H9 (cell line): Measurements from ENCODE around the gene ELMOD3. TPM values are rescaled to one million over a fixed set of nuclear protein-coding genes. Genes with fewer than 3 reads are reported as not detected.

Experiments
- DNase-seq: peaks from one replicate; pipeline ENCODE4 v3.0.0-alpha.2; 2017
- H2AFZ ChIP-seq: one replicate; pipeline ENCODE4 v1.6.1; 2013; ENCODE audit warnings: mild to moderate bottlenecking, low read length, control low read depth, moderate library complexity
- H2AK5ac ChIP-seq: 2 replicates; pipeline ENCODE4 v1.6.1; 2013; ENCODE audit warnings: low read length, control low read depth, mixed read lengths; ENCODE audit not compliant: insufficient read length
- H2BK120ac ChIP-seq: one replicate; pipeline ENCODE4 v1.6.1; 2013; ENCODE audit warnings: low read depth, mild to moderate bottlenecking, low read length, control low read depth, inconsistent platforms; ENCODE audit not compliant: poor library complexity, severe bottlenecking
- H2BK12ac ChIP-seq: 2 replicates; pipeline ENCODE4 v1.6.1; 2013; ENCODE audit warnings: low read length, control low read depth, mixed read lengths, low read depth; ENCODE audit not compliant: insufficient read length
- H2BK15ac ChIP-seq: 2 replicates; pipeline ENCODE4 v1.6.1; 2013; ENCODE audit warnings: low read depth, low read length, control low read depth
- H2BK20ac ChIP-seq: one replicate; pipeline ENCODE4 v1.6.1; 2013; ENCODE audit warnings: low read depth, mild to moderate bottlenecking, low read length, control low read depth, inconsistent platforms; ENCODE audit not compliant: poor library complexity, severe bottlenecking
- H2BK5ac ChIP-seq: 2 replicates; pipeline ENCODE4 v1.6.1; 2013; ENCODE audit warnings: low read length, control low read depth, mixed read lengths; ENCODE audit not compliant: insufficient read length
- H3K14ac ChIP-seq: 2 replicates; pipeline ENCODE4 v1.6.1; 2013; ENCODE audit warnings: low read length, control low read depth; ENCODE audit not compliant: insufficient read depth
- H3K18ac ChIP-seq: 2 replicates; pipeline ENCODE4 v1.6.1; 2013; ENCODE audit warnings: low read depth, mild to moderate bottlenecking, mixed read lengths, low read length, control low read depth; ENCODE audit not compliant: insufficient read length
- H3K23ac ChIP-seq: 2 replicates; pipeline ENCODE4 v1.6.1; 2013; ENCODE audit warnings: low read length, control low read depth, mixed read lengths, low read depth; ENCODE audit not compliant: insufficient read length
- H3K23me2 ChIP-seq: 2 replicates; pipeline ENCODE4 v1.6.1; 2013; ENCODE audit warnings: low read depth, mild to moderate bottlenecking, mixed read lengths, low read length, control low read depth; ENCODE audit not compliant: insufficient read length, poor library complexity, severe bottlenecking
- H3K27ac ChIP-seq: 2 replicates; pipeline ENCODE4 v1.5.1; 2013; ENCODE audit warnings: low read length, control low read depth, mixed read lengths, low read depth; ENCODE audit not compliant: insufficient read length
- H3K27me3 ChIP-seq: 2 replicates; pipeline ENCODE4 v1.6.1; 2013; ENCODE audit warnings: low read length, control low read depth, inconsistent platforms; ENCODE audit not compliant: insufficient read depth
- H3K4ac ChIP-seq: 2 replicates; pipeline ENCODE4 v1.6.1; 2013; ENCODE audit warnings: low read depth, mild to moderate bottlenecking, control low read depth, inconsistent platforms, low read length, moderate library complexity
- H3K4me1 ChIP-seq: 2 replicates; pipeline ENCODE4 v1.6.1; 2013; ENCODE audit warnings: low read length, control low read depth, inconsistent platforms; ENCODE audit not compliant: insufficient read depth
- H3K4me2 ChIP-seq: 2 replicates; pipeline ENCODE4 v1.6.1; 2013; ENCODE audit warnings: low read length, control low read depth, mixed read lengths; ENCODE audit not compliant: insufficient read length, insufficient read depth
- H3K56ac ChIP-seq: 2 replicates; pipeline ENCODE4 v1.6.1; 2013; ENCODE audit warnings: low read depth, mild to moderate bottlenecking, mixed read lengths, low read length, control low read depth; ENCODE audit not compliant: insufficient read length
- H3K79me1 ChIP-seq: 2 replicates; pipeline ENCODE4 v1.6.1; 2013; ENCODE audit warnings: low read depth, mild to moderate bottlenecking, moderate library complexity, low read length, control low read depth, inconsistent platforms; ENCODE audit not compliant: insufficient read depth, poor library complexity, severe bottlenecking
- H3K79me2 ChIP-seq: 2 replicates; pipeline ENCODE4 v1.6.1; 2013; ENCODE audit warnings: low read length, control low read depth, inconsistent platforms; ENCODE audit not compliant: insufficient read depth
- H3K9ac ChIP-seq: 2 replicates; pipeline ENCODE4 v1.6.1; 2013; ENCODE audit warnings: low read length, control low read depth, mixed read lengths; ENCODE audit not compliant: insufficient read length; ENCODE audit errors: extremely low read depth
- H3K9me3 ChIP-seq: one replicate; pipeline ENCODE4 v1.6.1; 2013; ENCODE audit warnings: low read depth, low read length, inconsistent platforms; ENCODE audit not compliant: control insufficient read depth
- H3T11ph ChIP-seq: one replicate; pipeline ENCODE4 v1.6.1; 2013; ENCODE audit warnings: mild to moderate bottlenecking, low read length, control low read depth, inconsistent platforms
- H4K20me1 ChIP-seq: one replicate; pipeline ENCODE4 v1.6.1; 2013; ENCODE audit not compliant: control insufficient read depth, insufficient read length, insufficient read depth
- H4K5ac ChIP-seq: 2 replicates; pipeline ENCODE4 v1.6.1; 2013; ENCODE audit warnings: low read depth, mild to moderate bottlenecking, mixed read lengths, low read length, control low read depth; ENCODE audit not compliant: insufficient read length
- H4K8ac ChIP-seq: replicated peaks from 2 replicates; pipeline ENCODE4 v1.6.1; 2013; ENCODE audit warnings: low read length, control low read depth, mixed read lengths, low read depth; ENCODE audit not compliant: insufficient read length
- H4K91ac ChIP-seq: 2 replicates; pipeline ENCODE4 v1.6.1; 2013; ENCODE audit warnings: low read depth, mild to moderate bottlenecking, moderate library complexity, mixed read lengths, low read length, control low read depth; ENCODE audit not compliant: insufficient read length
- H3K27ac Mint-ChIP-seq, 3 experiments: 2 replicates in 2 of 3; 3 replicates in 1 of 3; pipeline ENCODE4 v1.8.0; 2020 to 2021; ENCODE audit warnings: mixed read lengths in 3 of 3, mild to moderate bottlenecking in 1 of 3, moderate library complexity in 1 of 3
- H3K27me3 Mint-ChIP-seq: 2 replicates; pipeline ENCODE4 v1.8.0; 2021; ENCODE audit warnings: low read depth, mild to moderate bottlenecking, moderate library complexity, mixed read lengths
- H3K36me3 Mint-ChIP-seq, 3 experiments: 2 replicates in 2 of 3; 3 replicates in 1 of 3; pipeline ENCODE4 v1.8.0; 2020 to 2021; ENCODE audit warnings: low read depth in 3 of 3, mixed read lengths in 3 of 3; ENCODE audit not compliant: insufficient read depth in 1 of 3
- H3K4me1 Mint-ChIP-seq, 2 experiments: 2 replicates each; pipeline ENCODE4 v1.8.0; 2020; ENCODE audit warnings: mixed read lengths in 2 of 2
- H3K4me3 Mint-ChIP-seq, 2 experiments: 2 replicates in 1 of 2; 3 replicates in 1 of 2; pipeline ENCODE4 v1.8.0; 2020 to 2021; ENCODE audit warnings: mild to moderate bottlenecking in 2 of 2, mixed read lengths in 2 of 2, moderate library complexity in 1 of 2
- H3K9me3 Mint-ChIP-seq, 2 experiments: 2 replicates in 1 of 2; 3 replicates in 1 of 2; pipeline ENCODE4 v1.8.0; 2020; ENCODE audit warnings: mild to moderate bottlenecking in 2 of 2, mixed read lengths in 2 of 2, moderate library complexity in 1 of 2
- CTCF ChIP-seq: fragments of 200-600 bp; sonication (generic); conservative IDR thresholded peaks from 3 replicates; pipeline ENCODE4 v1.8.0; 2021; ENCODE audit warnings: antibody characterized with exemption, mild to moderate bottlenecking
- WGBS: extraction: QIAGEN DNeasy Blood & Tissue Kit; methylation state at CpG from one replicate; pipeline ENCODE4 v1.1.7; 2013; ENCODE audit warnings: missing lambda C conversion rate, low lambda C conversion rate, mixed read lengths; ENCODE audit not compliant: insufficient read length; ENCODE audit errors: extremely low coverage; 5-methylcytosine and 5-hydroxymethylcytosine counted together
- total RNA-seq: library from RNA; stranded (reverse); gene quantifications from 2 replicates; pipeline ENCODE4 v1.2.1, GENCODE V29; 2021

The ELMOD3 gene
- total RNA-seq, 1 experiment from 2014 or later: 7.6 TPM

GRCh38 chr2:85390941-85391669 is 36.5 kb downstream of the ELMOD3 start:
- no peak overlapping the region for H2BK120ac ChIP-seq
- peak; percentile 93 for TF ChIP-seq CTCF
- H3K4me1 ChIP-seq: no peaks in the 10 kb centered on the region
- H3K27ac ChIP-seq: no peak overlapping the region
- H3K14ac ChIP-seq: no peak overlapping the region; the same call in 1 of the 2 replicates
- no peak overlapping the region for H2BK15ac ChIP-seq
- H4K91ac ChIP-seq: no peak overlapping the region
- H4K8ac ChIP-seq: no peak overlapping the region
- no peaks in the 10 kb centered on the region for H3K79me2 ChIP-seq
- H4K5ac ChIP-seq: no peak overlapping the region
- H3K9me3 ChIP-seq: no peaks in the 10 kb centered on the region
- H4K20me1 ChIP-seq: no peaks in the 10 kb centered on the region
- H3K9me3 Mint-ChIP-seq: no peaks in the 10 kb centered on the region
- H3K36me3 Mint-ChIP-seq: peaks cover 4 to 8% (median 7%) of the 10 kb centered on the region in 3 experiments; a peak in 5 of 7 replicates
- no peak overlapping the region for H3K4me2 ChIP-seq
- H2AFZ ChIP-seq: no peak overlapping the region
- H3K4me1 Mint-ChIP-seq: peaks cover 23 to 24% of the 10 kb centered on the region in 2 experiments
- H3K23ac ChIP-seq: no peak overlapping the region
- no peaks in the 10 kb centered on the region for H3K27me3 ChIP-seq
- H3K4me3 Mint-ChIP-seq: no peak overlapping the region; a peak in 1 of 5 replicates
- no peaks in the 10 kb centered on the region for H3K27me3 Mint-ChIP-seq
- no peak overlapping the region for H2BK12ac ChIP-seq
- no CpG with 5 or more reads among the region's 11 CpGs for WGBS
- no peak overlapping the region for H2AK5ac ChIP-seq
- H3K9ac ChIP-seq: no peak overlapping the region
- H2BK20ac ChIP-seq: no peak overlapping the region
- no peak overlapping the region for H3K18ac ChIP-seq
- H2BK5ac ChIP-seq: no peak overlapping the region
- no peak overlapping the region for H3K27ac Mint-ChIP-seq
- no peaks in the 10 kb centered on the region for H3K23me2 ChIP-seq
- peak; percentile 85 for DNase-seq
- no peak overlapping the region for H3K56ac ChIP-seq
- no peak overlapping the region for H3K4ac ChIP-seq
- no peaks in the 10 kb centered on the region for H3K79me1 ChIP-seq
- no peak overlapping the region for H3T11ph ChIP-seq
